Stimulated activated CD4-positive, alpha-beta T cell treated with anti-CD3 and anti-CD28 coated beads, Interleukin-4, amount 100 ng/mL, for 24 hours (primary cell): ENCODE data around the gene SLC29A4.

ENCODE experiments used
- DNase-seq: peaks from one replicate; pipeline ENCODE4 v3.0.0-alpha.2; 2020

The SLC29A4 gene

DNA sequence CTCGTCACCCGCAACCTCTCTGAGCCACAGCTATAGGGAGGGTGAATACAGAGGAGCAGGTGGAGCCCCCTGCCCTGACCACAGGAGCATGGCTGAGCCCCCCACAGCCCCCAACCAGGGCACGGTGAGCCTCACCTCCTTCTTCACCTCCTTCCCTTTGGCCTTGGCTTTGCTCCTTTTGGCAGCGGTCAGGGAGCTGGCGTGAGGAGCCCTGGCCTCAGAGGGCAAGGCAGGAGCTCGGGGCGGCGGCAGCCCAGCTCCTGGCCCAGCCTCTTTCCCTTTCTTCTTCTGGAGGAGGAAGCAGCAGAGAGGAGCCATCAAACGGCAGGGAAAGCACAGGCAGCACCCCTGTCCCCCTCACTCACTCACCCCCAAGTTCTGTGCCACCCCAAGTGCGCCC is 42.2 kb downstream of the SLC29A4 start:
- DNase-seq = no peak

DNA sequence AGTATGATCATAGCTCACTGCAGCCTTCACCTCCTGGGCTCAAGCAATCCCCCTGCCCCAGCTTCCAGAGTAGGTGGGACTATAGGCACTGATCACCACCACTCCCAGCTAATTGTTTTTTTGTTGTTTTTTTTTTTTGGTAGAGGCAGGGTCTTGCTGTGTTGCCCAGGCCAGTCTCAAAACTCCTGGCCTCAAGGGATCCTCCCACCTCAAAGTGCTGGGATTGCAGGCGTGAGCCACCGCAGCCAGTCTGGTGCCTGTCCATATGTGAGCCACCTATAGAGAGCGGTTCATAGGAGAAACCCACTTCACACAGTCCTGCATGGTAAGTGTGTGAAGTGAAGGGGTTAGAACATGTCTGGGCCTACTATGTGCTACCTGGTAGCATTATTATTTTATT is 47.5 kb downstream of the SLC29A4 start:
- no peak for DNase-seq

DNA sequence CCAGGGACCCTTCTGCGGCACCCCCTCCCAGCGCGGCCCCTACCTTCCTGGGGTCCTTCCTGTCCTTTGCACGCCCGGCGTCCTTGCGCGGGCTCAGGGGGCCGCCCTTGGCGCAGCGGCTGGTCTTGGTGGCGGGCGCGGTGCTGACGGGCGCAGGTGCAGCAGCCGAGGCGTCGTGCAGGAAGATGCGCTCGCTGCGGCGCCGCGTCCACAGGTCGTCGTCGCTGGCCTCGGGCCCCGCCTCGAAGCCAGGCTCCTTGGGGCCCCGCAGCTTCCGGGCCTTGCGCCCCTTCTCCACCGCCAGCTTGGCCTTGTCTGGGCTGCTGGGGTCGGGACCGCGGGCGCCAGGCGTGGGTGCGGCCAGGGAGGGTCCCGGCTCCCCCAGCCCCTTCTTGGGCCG is 49.8 kb downstream of the SLC29A4 start:
- DNase-seq = no peak

DNA sequence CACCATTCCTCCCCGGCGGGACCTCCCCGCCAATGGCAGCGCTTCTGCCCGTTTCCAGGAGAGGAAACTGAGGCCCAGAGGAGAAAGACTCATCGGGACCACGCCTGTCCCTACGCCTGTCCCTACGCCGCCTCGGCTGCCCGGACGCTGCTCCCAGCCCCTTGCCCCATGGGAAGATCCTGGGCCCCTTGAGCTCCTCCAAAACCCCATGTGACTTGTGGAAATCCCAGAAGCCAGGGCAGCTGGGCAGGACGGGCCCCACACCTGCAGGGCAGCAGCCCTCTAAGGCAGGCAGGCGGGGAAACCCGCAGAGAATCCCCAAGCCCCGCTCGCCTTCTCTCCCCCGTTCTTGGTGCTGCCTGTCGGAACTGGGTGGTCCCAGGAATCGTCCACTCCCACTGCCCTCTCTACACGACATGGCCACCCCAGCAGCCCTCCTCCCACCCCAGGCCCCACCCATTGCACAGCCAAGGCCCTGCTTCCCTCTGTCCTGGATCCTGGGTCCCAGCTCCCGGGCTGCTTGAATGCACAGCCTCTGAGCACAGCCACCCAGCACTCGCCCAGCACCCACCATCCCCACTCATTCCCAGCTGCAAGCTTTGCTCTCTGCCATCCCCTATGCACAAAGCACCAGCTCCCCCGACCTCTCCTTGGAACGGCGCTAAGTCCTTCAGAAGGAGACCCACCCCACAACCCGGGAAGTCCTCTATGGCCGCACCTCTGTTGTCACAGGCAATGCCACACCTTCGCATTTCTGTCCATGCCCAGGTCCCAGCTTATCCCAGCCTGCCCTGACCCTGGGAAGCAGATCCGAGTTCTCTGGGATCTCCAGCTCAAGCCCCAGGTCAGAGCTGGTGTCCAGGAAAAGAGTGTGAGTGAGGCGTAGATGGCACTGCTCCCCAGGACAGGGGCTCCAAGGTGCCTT is 50.6 kb downstream of the SLC29A4 start:
- no peak for DNase-seq

DNA sequence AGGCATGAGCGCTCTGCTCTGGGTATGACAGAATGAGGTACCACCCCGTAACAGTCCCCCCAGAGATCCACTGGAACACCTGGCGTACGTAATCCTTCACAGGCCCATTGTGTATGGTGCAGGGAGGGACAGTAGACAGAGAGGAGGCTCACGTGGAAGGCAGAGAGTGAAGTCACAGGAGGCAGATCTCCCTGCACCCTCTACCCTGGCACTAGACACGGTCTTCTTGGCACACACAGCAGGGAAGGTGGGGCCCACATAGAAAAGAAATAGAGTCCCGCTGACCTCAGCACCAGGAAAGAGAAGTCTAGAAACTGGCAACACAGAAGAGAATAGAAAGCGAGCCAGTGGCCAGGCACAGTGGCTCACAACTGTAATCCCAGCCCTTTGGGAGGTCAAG is 51.9 kb downstream of the SLC29A4 start:
- no peak for DNase-seq

DNA sequence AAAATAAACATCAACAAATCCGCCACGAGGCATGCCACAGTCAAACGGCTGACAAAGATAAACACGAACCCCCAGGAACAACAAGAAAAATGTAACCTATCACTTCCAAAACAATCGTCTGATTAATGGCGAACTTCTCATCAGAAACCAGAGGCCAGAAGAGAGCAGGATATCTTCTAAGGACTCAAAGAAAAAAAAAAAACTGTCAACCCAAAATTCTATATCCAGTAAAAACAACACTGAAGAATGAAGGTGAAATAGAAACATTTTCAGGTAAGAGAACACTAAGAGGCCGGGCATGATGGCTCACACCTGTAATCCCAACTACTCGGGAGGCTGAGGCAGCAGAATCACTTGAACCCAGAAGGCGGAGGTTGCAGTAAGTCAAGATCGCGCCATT is 54.3 kb downstream of the SLC29A4 start:
- no peak for DNase-seq

DNA sequence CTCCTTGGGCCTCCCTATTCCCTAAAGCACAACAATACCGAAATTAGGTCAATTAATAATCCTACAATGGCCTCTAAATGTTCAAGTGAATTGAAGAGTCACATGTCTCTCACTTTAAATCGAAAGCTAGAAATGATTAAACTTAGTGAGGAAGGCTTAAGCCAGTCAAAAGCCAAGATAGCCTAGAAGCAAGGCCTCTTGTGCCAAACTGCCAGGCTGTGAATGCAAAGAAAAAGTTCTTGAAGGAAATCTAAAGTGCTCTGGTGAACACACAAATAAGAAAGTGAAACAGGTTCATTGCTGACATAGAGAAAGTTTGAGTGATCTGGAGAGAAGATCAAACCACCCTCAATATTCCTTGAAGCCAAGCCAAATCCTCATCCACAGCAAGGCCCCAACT is 57.2 kb downstream of the SLC29A4 start:
- DNase-seq = no peak

DNA sequence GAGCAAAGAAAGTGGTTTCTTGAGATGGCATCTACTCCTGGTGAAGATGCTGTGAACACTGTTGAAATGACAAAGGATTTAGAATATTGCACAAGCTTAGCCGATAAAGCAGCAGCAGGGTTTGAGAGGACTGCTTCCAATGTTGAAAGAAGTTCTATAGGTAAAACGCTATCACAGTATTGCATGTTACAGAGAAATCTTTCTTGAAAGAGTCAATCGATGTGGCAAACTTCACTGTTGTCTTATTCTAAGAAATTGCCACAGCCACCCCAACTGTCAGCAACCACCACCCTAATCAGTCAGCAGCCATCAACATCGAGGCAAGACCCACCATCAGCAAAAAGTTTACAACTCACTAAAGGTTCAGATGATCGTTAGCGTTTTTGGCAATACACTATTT is 59.9 kb downstream of the SLC29A4 start:
- no peak for DNase-seq

DNA sequence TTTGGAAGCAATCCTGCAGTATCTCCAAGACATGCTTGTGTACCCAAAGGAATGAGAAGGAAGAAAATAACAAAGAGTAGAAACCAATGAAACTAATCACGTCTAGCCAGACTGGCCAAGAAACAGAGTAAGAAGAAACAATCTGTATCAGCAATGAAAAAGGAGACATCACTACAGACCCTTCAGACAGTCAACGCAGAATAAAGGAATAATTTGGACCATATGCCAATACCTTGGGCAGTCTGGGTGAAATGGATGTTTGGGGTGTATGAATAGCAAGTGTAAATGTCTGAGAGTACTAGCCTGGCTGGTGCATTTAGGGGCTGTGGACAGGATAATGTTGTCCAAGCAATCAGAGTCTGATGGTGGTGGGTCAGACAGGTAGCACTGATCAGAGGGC is 61.1 kb downstream of the SLC29A4 start:
- no peak for DNase-seq

DNA sequence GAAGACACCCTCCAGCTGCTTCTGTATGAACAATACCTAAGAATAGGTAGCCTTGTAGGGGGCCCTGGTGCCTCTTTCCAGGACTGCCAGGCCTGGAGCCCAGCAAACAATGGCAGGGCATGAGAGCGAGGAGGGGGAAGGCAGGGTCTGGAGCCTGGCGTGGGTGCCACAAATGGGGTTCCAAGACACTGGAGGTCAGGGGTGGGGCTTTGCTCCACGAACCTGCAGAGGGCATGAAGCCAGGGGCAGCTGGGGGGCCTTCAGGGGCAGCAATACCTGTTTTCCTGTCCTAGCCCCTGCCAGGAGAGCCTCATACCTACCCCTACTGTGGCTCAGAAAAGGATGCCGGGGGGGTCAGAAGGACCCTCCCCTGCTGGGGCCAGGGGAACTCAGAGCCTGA is 61.6 kb downstream of the SLC29A4 start:
- no peak for DNase-seq

DNA sequence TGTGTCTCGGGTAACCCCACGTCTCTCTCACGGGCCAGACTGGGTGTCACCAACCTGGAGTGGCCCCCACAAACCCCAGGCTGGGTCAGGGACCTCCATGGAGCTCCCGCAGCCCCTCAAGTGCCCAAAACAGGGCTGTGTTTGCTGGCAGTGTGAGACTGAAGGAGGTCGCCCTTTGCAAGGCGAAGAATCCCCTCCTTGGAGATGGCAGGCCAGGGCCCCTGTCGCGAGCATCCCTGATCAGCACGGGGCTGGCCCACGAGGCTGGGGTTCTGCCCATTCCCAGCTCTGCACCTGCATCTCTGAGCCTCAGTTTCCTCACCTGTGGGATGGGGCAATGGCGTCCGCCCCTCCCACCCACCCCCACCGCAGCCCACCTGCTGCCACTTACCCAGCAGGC is 62.4 kb downstream of the SLC29A4 start:
- no peak for DNase-seq

DNA sequence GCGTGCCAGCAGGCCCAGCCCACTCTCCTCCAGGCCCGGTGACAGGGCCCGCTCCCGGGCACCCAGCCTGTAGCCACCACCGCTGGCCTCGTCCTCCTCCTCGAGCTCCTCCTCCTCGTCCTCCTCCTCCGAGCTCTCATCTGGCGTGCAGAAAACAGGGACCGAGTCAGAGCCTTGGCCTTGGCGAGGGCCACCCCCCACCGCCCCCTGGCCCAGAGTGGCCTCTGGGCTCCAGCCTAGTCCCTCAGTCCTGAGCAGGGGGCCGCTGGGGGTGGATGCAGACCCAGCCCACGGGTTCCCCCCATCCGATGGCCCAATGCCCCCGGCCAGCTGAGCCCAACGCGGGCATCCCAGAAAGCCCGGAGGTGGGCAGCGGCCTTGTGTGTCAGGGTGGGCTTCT is 62.9 kb downstream of the SLC29A4 start:
- no peak for DNase-seq

DNA sequence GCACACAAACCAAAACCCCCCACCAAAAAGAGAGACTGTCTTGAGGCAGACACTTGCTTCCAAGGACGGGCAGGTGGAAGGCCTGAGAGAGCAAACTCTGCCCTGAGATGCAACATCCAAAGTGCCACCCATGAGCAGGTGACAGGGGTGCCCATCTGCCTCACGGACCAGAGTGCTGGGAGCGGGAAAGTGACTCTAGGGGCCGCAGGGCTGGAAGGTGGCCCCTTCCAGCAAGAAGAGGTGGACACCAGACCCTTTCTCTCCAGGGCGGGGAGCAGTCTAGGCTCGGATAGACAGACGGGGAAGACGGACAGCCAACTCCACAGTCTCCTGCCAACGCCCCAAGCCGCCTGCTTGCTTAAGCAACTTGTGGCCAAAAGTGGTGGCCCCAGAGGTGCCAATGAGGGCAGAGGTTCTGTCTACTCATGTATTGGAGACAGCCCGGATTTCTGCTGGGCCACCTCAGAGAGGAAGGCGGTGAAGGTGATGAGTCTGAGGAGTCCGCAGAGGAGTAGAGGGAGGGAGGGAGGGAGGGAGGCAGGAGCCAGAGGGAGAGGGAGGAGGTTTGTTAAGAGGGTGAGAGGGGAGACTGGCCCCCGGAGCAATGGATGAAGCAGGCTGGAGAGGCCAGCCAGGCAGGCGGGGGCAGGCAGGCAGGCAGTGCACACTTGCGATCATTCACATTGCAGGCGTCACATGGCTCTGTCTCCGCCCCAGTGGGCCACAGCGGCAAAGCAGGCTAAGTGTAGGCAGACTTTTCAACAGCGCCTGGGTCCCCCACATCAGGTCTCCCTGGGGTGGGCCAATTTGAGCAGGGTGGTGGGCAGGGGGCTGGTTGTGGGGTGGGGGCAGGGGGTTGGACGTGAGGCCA is 65.6 kb downstream of the SLC29A4 start:
- DNase-seq = no peak

DNA sequence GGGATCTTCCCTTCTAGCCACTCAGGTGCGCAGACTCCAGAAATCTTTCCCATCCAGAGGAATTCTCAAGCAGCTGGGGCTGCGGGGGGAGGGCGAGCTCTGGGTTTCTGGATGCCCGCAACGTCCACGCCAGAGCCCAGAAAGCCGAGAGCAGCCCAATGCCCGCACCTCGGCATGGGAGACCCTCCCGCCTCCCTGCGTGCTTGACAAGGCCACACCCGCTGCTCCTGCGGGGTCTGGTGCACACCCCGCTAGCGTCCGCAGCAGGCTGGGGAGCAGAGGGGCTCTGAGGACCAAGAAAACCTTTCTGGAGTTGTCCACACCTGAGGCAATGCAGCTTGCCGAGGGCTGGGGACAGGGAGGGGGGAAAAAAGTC is 66.2 kb downstream of the SLC29A4 start:
- DNase-seq = no peak

DNA sequence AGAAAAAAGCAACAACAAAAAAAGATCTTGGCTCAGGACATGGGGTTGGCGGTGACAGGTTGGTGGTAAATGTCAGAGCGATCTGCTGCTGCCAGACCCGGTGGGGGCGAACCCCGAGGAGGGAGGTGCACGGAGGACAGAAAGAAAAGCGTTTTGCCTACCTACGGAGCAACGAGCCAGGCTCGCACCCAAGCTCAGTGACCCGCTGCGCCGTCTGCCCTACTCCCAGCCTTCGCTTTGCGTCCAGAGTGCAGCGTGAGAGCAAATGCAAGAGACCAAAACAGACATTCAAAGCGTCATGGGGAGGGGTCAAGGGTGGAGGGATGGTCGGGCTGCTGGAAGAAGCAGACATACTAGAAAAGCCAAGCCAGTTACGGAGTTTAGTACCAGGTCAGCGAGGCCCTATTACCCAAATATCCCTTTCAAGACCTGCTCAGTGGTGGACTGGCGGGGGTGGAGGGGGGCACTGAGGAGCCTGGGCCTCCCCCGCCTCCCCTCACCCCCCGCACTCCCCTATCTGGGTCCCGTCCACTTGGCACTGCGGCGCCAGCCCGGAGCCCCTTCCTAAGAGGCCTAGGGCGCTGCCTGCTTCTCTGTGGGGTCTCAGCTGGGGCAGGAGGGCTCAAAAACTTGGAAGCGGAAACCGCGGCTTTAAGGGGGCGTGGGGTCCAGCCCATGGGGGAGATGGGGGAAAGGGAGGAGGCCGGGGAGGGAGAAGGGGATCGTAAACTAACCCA is 66.9 kb downstream of the SLC29A4 start:
- DNase-seq = no peak

DNA sequence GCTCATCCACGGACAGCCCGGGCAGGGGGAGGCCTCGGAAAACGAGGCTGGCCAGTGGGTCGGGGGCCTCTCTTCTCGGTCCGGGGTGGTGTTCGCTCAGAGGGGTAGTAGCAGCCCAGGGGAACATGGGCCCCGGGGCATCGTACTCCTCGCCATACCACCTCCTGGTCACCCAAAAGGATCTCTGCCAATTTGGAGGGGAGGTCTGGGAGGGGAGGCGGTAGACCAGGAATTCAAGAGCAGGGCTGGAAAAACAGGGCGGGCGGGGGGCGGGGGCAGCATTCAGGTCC is 67.4 kb downstream of the SLC29A4 start:
- no peak for DNase-seq

DNA sequence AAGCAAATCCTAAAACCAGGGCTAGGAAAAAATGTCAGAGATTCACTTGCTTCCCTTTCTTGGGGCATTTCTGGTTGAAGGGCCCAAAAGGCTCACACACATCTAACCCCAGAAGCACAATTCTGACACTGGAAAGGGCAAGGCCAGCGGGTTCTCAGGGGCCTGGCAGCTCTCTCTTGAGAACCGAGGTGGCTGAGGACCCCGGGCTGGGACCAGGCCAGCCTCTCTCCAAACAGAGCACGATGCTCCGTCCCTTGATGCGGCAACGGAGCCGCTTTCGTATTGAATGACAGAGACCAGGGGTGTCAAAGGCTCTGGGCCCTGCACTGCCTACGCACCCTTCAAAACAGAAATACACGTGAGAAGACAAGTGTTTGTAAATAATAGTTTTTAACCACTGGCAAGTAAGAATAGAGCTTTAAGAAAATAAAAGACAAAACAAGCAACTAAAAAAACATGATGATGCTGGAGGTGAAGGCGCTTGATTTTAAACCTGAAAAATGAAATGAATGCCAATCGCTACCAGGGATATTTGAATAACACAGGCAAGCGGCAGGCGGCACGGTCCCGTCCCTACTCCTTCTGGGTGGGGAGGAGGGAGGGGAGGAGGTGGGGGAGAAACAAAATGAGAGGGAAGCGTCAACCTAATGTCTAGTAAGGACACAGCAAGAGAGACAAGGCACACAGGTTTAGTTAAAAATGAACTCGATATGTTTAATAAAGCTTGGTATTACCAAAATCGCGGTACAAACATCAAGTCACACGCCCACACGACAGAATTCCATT is 68.0 kb downstream of the SLC29A4 start:
- DNase-seq = no peak

DNA sequence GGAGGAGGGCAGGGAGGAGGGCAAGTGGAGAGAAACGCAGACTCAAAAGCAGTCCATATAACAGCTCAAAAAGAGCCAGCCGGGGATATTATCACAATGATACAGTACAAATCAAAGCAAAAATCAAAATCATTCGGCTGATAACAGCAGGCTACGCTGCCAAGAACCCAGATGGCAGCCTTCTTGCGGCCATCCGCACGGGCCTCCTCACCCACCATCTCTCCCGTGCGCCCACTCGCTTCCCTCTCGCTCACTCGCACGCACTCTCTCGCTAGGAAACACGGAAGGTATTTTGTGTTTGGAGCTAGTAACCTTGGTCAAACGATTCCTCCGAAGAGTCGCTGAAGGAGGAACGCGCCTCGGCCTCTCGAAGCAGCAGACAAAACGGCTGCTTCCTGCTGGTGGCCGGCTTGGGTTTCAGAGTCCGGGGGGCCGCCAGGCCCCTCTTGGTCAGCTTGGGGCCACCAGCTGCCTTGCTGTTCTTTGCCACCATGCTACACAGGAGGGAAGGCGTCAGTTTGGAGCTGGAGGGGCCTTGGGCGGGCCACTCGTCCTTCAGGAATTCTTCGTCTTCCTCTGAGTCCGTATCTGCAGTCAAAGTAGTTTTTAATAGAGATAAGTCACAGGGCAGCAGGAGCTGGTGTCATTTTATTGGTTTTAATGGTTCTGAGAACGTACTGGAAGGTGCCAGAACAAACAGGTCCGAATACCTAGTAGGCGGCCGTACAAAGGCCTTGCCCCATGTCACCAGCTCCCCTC is 68.9 kb downstream of the SLC29A4 start:
- DNase-seq = no peak

DNA sequence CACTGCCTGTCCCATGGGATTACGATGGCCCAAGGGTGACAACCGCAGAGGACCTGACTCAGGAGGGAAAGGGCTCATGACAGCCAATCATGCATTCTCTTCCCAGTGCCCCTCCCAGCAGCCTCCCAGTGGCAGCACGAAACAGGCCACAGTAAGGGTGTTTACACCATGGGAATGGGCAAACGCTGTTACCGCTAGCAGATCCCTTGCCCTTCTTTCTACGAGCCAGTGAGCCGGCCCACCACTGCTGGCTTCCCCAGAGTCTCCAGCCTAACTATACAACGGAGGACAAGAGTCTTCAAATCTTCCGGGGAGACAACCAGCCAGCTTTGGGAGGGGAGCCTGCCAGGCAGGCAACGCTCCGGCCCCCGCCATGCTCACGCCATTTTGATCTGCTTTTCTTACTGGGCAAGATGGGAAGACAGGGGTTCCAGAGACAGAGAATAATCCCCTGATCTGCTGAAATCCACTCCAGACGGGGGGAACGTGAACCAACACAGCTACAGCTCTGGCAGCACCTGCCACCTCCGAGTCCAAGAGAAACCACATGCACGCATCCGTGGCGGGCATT is 69.8 kb downstream of the SLC29A4 start:
- DNase-seq = no peak

DNA sequence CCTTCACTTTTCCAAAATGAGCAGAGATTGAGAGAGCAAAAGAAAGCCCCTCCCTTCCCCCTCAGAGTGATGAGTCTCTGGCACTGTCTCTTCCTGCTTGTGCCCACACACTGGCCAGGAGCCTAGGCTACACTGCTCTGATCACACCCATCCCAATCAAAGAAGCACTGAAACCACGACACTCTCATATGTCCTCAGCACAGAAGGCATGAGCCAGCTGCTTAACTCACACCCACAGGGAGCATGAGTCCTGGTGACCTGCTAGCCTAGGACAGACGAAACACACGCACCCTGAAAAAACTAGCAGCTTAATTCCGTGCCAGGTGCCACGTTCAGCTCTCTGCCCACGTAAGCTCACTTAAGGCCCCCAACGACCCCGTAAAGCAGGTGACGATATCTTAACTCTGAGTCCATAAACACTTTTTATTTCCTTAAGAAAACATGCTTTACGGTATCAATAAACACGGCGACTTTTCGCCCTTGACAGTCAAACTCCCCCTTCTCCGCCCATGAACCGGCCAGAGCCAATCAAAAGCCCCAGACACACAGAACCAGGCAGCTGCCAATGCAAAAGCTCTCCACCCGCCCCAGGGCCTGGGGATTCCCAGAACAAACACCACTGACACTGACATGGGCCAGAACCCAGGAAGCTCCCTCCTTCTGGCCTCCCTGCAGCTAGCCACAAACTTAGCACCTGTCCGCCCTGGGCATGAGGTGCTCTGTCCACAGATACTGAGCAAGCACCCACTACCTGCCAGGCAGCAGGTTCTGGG is 71.9 kb downstream of the SLC29A4 start:
- no peak for DNase-seq
